Fibroblast of mammary gland (primary cell): ENCODE data around the gene ISM2.
A peak's percentile ranks its signal among the peaks of the same experiment; 100 is the strongest.

Experiments used
- DNase-seq: peaks from one replicate; pipeline ENCODE4 v3.0.0-alpha.2; 2010; ENCODE audit warnings: low read depth
- H3K4me3 ChIP-seq: 2 replicates; pipeline ENCODE4 v1.5.1; 2011; ENCODE audit warnings: low read depth, mild to moderate bottlenecking, low read length, moderate library complexity; ENCODE audit not compliant: control insufficient read depth
- CTCF ChIP-seq: conservative IDR thresholded peaks from 2 replicates; pipeline ENCODE4 v1.5.1; 2011; ENCODE audit warnings: low read depth, low read length, inconsistent platforms; ENCODE audit not compliant: control insufficient read depth, insufficient read depth

ISM2 gene

GRCh38 chr14:77470224-77470870, 28.3 kb downstream of the ISM2 start:
- no peak overlapping the region for H3K4me3 ChIP-seq
- DNase-seq, result no peak
- TF ChIP-seq CTCF, result no peak

GRCh38 chr14:77469539-77469938, 29.1 kb downstream of the ISM2 start:
- DNase-seq, result no peak
- TF ChIP-seq CTCF, result no peak
- H3K4me3 ChIP-seq, result no peak overlapping the region

- no peak for TF ChIP-seq CTCF
- H3K4me3 ChIP-seq, result no peak overlapping the region
- DNase-seq, result no peak
These were observed 29.5 kb downstream of the ISM2 start for GRCh38 chr14:77469067-77469505.

- DNase-seq, result no peak
- no peak for TF ChIP-seq CTCF
- H3K4me3 ChIP-seq, result no peak overlapping the region
These were observed 30.8 kb downstream of the ISM2 start for GRCh38 chr14:77467801-77468200.

GRCh38 chr14:77459072-77459723, 39.4 kb downstream of the ISM2 start:
- DNase-seq, result peak; percentile 82
- peak overlapping the region; percentile 100 for H3K4me3 ChIP-seq

GRCh38 chr14:77458249-77458950, 40.2 kb downstream of the ISM2 start:
- peak; percentile 25 for DNase-seq
- H3K4me3 ChIP-seq, result peak overlapping the region; percentile 100
- no peak for TF ChIP-seq CTCF

More at GRCh38 chr14:77459072-77459723, 39.4 kb downstream of the ISM2 start:
- peak; percentile 74 for TF ChIP-seq CTCF
